Measurements from ENCODE around the gene SYF2. TPM values are rescaled to one million over a fixed set of nuclear protein-coding genes. Genes with fewer than 3 reads are reported as not detected.

Gene SYF2
- total and polyA plus RNA-seq, 2 of the 13 experiments (the other 11 are each of a cell fraction or from before 2014, with no cell fraction given), result 17.8 to 34.1 TPM

GRCh38 chr1:25197235-25197975 lies 34.9 kb downstream of the SYF2 start (continued):
- TF ChIP-seq ZBTB10 (CRISPR knock-in tag; IDR thresholded peaks at IDR 0.05; ENCODE audit: borderline replicate concordance), result no peak
- no peak for TF ChIP-seq AGO2 (optimal IDR thresholded peaks at IDR 0.05; ENCODE audit: low read depth, low read length)
- no peak for TF ChIP-seq ZNF674 (CRISPR knock-in tag; IDR thresholded peaks at IDR 0.05; ENCODE audit: low read depth)
- TF ChIP-seq SRSF4 (IDR thresholded peaks at IDR 0.05; ENCODE audit: low read depth, low read length, poor library complexity, severe bottlenecking), result no peak
- TF ChIP-seq, protein P1, sequence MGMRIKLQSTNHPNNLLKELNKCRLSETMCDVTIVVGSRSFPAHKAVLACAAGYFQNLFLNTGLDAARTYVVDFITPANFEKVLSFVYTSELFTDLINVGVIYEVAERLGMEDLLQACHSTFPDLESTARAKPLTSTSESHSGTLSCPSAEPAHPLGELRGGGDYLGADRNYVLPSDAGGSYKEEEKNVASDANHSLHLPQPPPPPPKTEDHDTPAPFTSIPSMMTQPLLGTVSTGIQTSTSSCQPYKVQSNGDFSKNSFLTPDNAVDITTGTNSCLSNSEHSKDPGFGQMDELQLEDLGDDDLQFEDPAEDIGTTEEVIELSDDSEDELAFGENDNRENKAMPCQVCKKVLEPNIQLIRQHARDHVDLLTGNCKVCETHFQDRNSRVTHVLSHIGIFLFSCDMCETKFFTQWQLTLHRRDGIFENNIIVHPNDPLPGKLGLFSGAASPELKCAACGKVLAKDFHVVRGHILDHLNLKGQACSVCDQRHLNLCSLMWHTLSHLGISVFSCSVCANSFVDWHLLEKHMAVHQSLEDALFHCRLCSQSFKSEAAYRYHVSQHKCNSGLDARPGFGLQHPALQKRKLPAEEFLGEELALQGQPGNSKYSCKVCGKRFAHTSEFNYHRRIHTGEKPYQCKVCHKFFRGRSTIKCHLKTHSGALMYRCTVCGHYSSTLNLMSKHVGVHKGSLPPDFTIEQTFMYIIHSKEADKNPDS (CRISPR knock-in tag; IDR thresholded peaks at IDR 0.05), result no peak
- TF ChIP-seq, protein P2, sequence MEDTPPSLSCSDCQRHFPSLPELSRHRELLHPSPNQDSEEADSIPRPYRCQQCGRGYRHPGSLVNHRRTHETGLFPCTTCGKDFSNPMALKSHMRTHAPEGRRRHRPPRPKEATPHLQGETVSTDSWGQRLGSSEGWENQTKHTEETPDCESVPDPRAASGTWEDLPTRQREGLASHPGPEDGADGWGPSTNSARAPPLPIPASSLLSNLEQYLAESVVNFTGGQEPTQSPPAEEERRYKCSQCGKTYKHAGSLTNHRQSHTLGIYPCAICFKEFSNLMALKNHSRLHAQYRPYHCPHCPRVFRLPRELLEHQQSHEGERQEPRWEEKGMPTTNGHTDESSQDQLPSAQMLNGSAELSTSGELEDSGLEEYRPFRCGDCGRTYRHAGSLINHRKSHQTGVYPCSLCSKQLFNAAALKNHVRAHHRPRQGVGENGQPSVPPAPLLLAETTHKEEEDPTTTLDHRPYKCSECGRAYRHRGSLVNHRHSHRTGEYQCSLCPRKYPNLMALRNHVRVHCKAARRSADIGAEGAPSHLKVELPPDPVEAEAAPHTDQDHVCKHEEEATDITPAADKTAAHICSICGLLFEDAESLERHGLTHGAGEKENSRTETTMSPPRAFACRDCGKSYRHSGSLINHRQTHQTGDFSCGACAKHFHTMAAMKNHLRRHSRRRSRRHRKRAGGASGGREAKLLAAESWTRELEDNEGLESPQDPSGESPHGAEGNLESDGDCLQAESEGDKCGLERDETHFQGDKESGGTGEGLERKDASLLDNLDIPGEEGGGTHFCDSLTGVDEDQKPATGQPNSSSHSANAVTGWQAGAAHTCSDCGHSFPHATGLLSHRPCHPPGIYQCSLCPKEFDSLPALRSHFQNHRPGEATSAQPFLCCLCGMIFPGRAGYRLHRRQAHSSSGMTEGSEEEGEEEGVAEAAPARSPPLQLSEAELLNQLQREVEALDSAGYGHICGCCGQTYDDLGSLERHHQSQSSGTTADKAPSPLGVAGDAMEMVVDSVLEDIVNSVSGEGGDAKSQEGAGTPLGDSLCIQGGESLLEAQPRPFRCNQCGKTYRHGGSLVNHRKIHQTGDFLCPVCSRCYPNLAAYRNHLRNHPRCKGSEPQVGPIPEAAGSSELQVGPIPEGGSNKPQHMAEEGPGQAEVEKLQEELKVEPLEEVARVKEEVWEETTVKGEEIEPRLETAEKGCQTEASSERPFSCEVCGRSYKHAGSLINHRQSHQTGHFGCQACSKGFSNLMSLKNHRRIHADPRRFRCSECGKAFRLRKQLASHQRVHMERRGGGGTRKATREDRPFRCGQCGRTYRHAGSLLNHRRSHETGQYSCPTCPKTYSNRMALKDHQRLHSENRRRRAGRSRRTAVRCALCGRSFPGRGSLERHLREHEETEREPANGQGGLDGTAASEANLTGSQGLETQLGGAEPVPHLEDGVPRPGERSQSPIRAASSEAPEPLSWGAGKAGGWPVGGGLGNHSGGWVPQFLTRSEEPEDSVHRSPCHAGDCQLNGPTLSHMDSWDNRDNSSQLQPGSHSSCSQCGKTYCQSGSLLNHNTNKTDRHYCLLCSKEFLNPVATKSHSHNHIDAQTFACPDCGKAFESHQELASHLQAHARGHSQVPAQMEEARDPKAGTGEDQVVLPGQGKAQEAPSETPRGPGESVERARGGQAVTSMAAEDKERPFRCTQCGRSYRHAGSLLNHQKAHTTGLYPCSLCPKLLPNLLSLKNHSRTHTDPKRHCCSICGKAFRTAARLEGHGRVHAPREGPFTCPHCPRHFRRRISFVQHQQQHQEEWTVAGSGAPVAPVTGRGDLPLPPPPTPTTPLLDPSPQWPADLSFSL (CRISPR knock-in tag; IDR thresholded peaks at IDR 0.05), result no peak
- TF ChIP-seq REPIN1 (CRISPR knock-in tag; IDR thresholded peaks at IDR 0.05; ENCODE audit: borderline replicate concordance, low read depth), result no peak
- no peak for TF ChIP-seq TRIM24 (CRISPR knock-in tag; IDR thresholded peaks at IDR 0.05)
- no peak for TF ChIP-seq ZKSCAN8 (CRISPR knock-in tag; IDR thresholded peaks at IDR 0.05; ENCODE audit: borderline replicate concordance)
- TF ChIP-seq ZNF616 (CRISPR knock-in tag; IDR thresholded peaks at IDR 0.05; ENCODE audit: low read depth), result no peak
- TF ChIP-seq ZNF672 (CRISPR knock-in tag; IDR thresholded peaks at IDR 0.05), result no peak
- TF ChIP-seq PBX2 (CRISPR knock-in tag; IDR thresholded peaks at IDR 0.05), result no peak
- TF ChIP-seq UBTF (CRISPR knock-in tag; IDR thresholded peaks at IDR 0.05), result peak; percentile 32

All from HepG2 (cell line).